H1 (cell line): ENCODE results near the gene CROCC2. TPM values are rescaled to one million over a fixed set of nuclear protein-coding genes. Genes with fewer than 3 reads are reported as not detected.

Source experiments
- CTCF ChIA-PET: fragments of 300-600 bp; sonication (Branson Sonifier 250); formaldehyde crosslinking; loops from one replicate; lab custom pipeline; 2021; ENCODE audit not compliant: partially characterized antibody; lab: Charles Lee
- POLR2A ChIA-PET: fragments of 300-600 bp; sonication (Branson Sonifier 250); formaldehyde crosslinking; loops from one replicate; lab custom pipeline; 2021; ENCODE audit warnings: inconsistent platforms; ENCODE audit not compliant: partially characterized antibody; lab: Charles Lee
- DNase-seq, 2 experiments: peaks; one replicate each; pipeline versions ENCODE4 v3.0.0 to v3.0.0-alpha.2; 2010 to 2022; ENCODE audit warnings: low spot score in 2 of 2, low read depth in 1 of 2, mixed read lengths in 1 of 2
- FAIRE-seq: peaks from 2 replicates; lab custom pipeline; 2011; peaks lifted over from hg19 to GRCh38; lab: Jason Lieb, UNC
- H2AFZ ChIP-seq: 2 replicates; pipeline ENCODE4 v1.8.1; 2012; ENCODE audit warnings: low read length, inconsistent platforms
- H2AK5ac ChIP-seq: 2 replicates; pipeline ENCODE4 v1.6.1; 2013; ENCODE audit warnings: low read depth, low read length
- H2BK120ac ChIP-seq: replicated peaks from 2 replicates; pipeline ENCODE3; 2013; ENCODE audit warnings: low read depth, low read length, inconsistent platforms
- H2BK12ac ChIP-seq: 2 replicates; pipeline ENCODE4 v1.6.1; 2013; ENCODE audit warnings: low read depth, low read length
- H2BK15ac ChIP-seq: 2 replicates; pipeline ENCODE4 v1.6.1; 2013; ENCODE audit warnings: low read length
- H2BK20ac ChIP-seq: 2 replicates; pipeline ENCODE4 v1.6.1; 2013; ENCODE audit warnings: low read length
- H2BK5ac ChIP-seq: 2 replicates; pipeline ENCODE4 v1.6.1; 2013; ENCODE audit warnings: low read depth, low read length
- H3K14ac ChIP-seq: 2 replicates; pipeline ENCODE4 v1.6.1; 2013; ENCODE audit warnings: inconsistent platforms; ENCODE audit not compliant: insufficient read length
- H3K18ac ChIP-seq: 2 replicates; pipeline ENCODE4 v1.6.1; 2013; ENCODE audit warnings: low read length; ENCODE audit errors: extremely low read depth
- H3K23ac ChIP-seq: 2 replicates; pipeline ENCODE4 v1.6.1; 2013; ENCODE audit warnings: inconsistent platforms; ENCODE audit not compliant: insufficient read length
- H3K23me2 ChIP-seq: 2 replicates; pipeline ENCODE4 v1.6.1; 2013; ENCODE audit warnings: low read depth, low read length
- H3K27ac ChIP-seq: 2 replicates; pipeline ENCODE4 v1.6.1; 2011; ENCODE audit warnings: low read depth, low read length, inconsistent platforms
- H3K27me3 ChIP-seq, 4 experiments: replicated peaks in 1 of 4; 1 replicate in 1 of 4; 2 replicates in 3 of 4; pipeline versions ENCODE4 v1.6.1 to v1.8.1; 2011 to 2013; ENCODE audit warnings: low read length in 3 of 4, mild to moderate bottlenecking in 3 of 4, inconsistent platforms in 2 of 4, mixed read lengths in 2 of 4, moderate library complexity in 1 of 4; ENCODE audit not compliant: control insufficient read depth in 3 of 4, insufficient read depth in 3 of 4; ENCODE audit errors: extremely low read depth in 1 of 4
- H3K36me3 ChIP-seq, 4 experiments: 2 replicates each; pipeline versions ENCODE4 v1.6.1 to v1.8.1; 2011 to 2013; ENCODE audit warnings: mild to moderate bottlenecking in 4 of 4, low read length in 3 of 4, moderate library complexity in 2 of 4, control low read depth in 1 of 4, inconsistent platforms in 1 of 4; ENCODE audit not compliant: insufficient read depth in 4 of 4, control insufficient read depth in 2 of 4
- H3K4ac ChIP-seq: replicated peaks from 2 replicates; pipeline ENCODE3; 2013; ENCODE audit warnings: low read length, low read depth, mixed read lengths, inconsistent platforms; ENCODE audit not compliant: insufficient read length
- H3K4me1 ChIP-seq, 4 experiments: replicated peaks in 1 of 4; 1 replicate in 1 of 4; 2 replicates in 3 of 4; pipeline versions ENCODE4 v1.6.1 to v1.8.1; 2011 to 2013; ENCODE audit warnings: low read length in 3 of 4, inconsistent platforms in 2 of 4, mixed read lengths in 1 of 4; ENCODE audit not compliant: insufficient read depth in 4 of 4, control insufficient read depth in 3 of 4
- H3K4me2 ChIP-seq, 2 experiments: 2 replicates each; pipeline versions ENCODE4 v1.6.1 to v1.8.1; 2011 to 2013; ENCODE audit warnings: low read depth in 2 of 2, low read length in 2 of 2, control low read depth in 1 of 2, inconsistent platforms in 1 of 2, mild to moderate bottlenecking in 1 of 2; ENCODE audit not compliant: insufficient read depth in 1 of 2
- H3K4me3 ChIP-seq, 4 experiments: fragments of 200-600, 300-600 bp in 1 of 4; sonication (generic), shearing (Covaris generic), sonication (Bioruptor Twin) in 1 of 4; 2 replicates each; pipeline versions ENCODE4 v1.5.1 to v1.8.1; 2011 to 2016; ENCODE audit warnings: low read length in 4 of 4, low read depth in 3 of 4, control low read depth in 2 of 4, inconsistent platforms in 2 of 4, mild to moderate bottlenecking in 2 of 4, mixed read lengths in 1 of 4, moderate library complexity in 1 of 4; ENCODE audit not compliant: insufficient read depth in 2 of 4; ENCODE audit errors: extremely low read depth in 1 of 4
- H3K56ac ChIP-seq: replicated peaks from 2 replicates; pipeline ENCODE3; 2013; ENCODE audit warnings: low read depth, mild to moderate bottlenecking, mixed read lengths, low read length, inconsistent platforms; ENCODE audit not compliant: insufficient read length
- H3K79me1 ChIP-seq: 2 replicates; pipeline ENCODE4 v1.6.1; 2013; ENCODE audit warnings: low read depth, low read length, control low read depth
- H3K79me2 ChIP-seq, 2 experiments: 2 replicates each; pipeline versions ENCODE4 v1.6.1 to v1.8.1; 2012 to 2013; ENCODE audit warnings: low read length in 2 of 2, mild to moderate bottlenecking in 2 of 2, inconsistent platforms in 1 of 2; ENCODE audit not compliant: insufficient read depth in 2 of 2, control insufficient read depth in 1 of 2
- H3K9ac ChIP-seq, 4 experiments: replicated peaks in 1 of 4; 1 replicate in 1 of 4; 2 replicates in 3 of 4; pipeline versions ENCODE4 v1.6.1 to v1.8.1; 2011 to 2013; ENCODE audit warnings: low read depth in 3 of 4, low read length in 3 of 4, control low read depth in 2 of 4, mild to moderate bottlenecking in 2 of 4, moderate library complexity in 2 of 4, inconsistent platforms in 1 of 4; ENCODE audit errors: extremely low read depth in 1 of 4
- H3K9me3 ChIP-seq, 2 experiments: 2 replicates each; pipeline versions ENCODE4 v1.6.1 to v1.8.1; 2012 to 2013; ENCODE audit warnings: mild to moderate bottlenecking in 2 of 2, moderate library complexity in 2 of 2, control low read depth in 1 of 2, inconsistent platforms in 1 of 2, low read depth in 1 of 2, low read length in 1 of 2, mixed read lengths in 1 of 2; ENCODE audit not compliant: insufficient read depth in 2 of 2
- H4K20me1 ChIP-seq, 2 experiments: replicated peaks in 1 of 2; 2 replicates each; pipeline versions ENCODE3 to v1.8.1; 2011 to 2013; ENCODE audit warnings: inconsistent platforms in 2 of 2, low read length in 2 of 2, mild to moderate bottlenecking in 1 of 2; ENCODE audit not compliant: insufficient read depth in 2 of 2, control insufficient read depth in 1 of 2
- H4K5ac ChIP-seq: 2 replicates; pipeline ENCODE4 v1.6.1; 2013; ENCODE audit warnings: low read length, low read depth, mixed read lengths, inconsistent platforms; ENCODE audit not compliant: insufficient read length
- H4K8ac ChIP-seq: 2 replicates; pipeline ENCODE4 v1.8.0; 2013; ENCODE audit warnings: mild to moderate bottlenecking, moderate library complexity, low read length, inconsistent platforms; ENCODE audit not compliant: insufficient read depth; ENCODE audit errors: extremely low read depth
- H4K91ac ChIP-seq: replicated peaks from 2 replicates; pipeline ENCODE3; 2013; ENCODE audit warnings: low read length, mixed read lengths, inconsistent platforms; ENCODE audit not compliant: insufficient read length
- TCF12 ChIP-seq: IDR thresholded peaks from 2 replicates; pipeline ENCODE4 v1.6.1; 2011; ENCODE audit warnings: low read depth, mild to moderate bottlenecking, low read length
- TEAD4 ChIP-seq: IDR thresholded peaks from 2 replicates; pipeline ENCODE4 v1.6.1; 2012; ENCODE audit warnings: low read depth, low read length, inconsistent platforms, mixed read lengths
- WGBS, 2 experiments: shearing (Covaris generic) in 1 of 2; methylation state at CpG; one replicate each; pipeline versions ENCODE4 v1.1.6 to v1.1.7; 2013 to 2015; ENCODE audit warnings: low lambda C conversion rate in 2 of 2, mixed read lengths in 2 of 2, inconsistent platforms in 1 of 2, low coverage in 1 of 2, missing lambda C conversion rate in 1 of 2; ENCODE audit not compliant: insufficient replicate concordance in 2 of 2, insufficient coverage in 1 of 2, insufficient read length in 1 of 2; ENCODE audit errors: extremely low coverage in 1 of 2, missing lambda C conversion rate in 1 of 2; 5-methylcytosine and 5-hydroxymethylcytosine counted together
- polyA plus RNA-seq, 7 experiments: library from polyadenylated mRNA; depleted of rRNA in 3 of 7; stranded (reverse) in 5 of 7; unstranded in 2 of 7; fragments of >200 nt in 5 of 7; fragments of 200-250 nt in 2 of 7; gene quantifications; 1 replicate in 5 of 7; 2 replicates in 1 of 7; 4 replicates in 1 of 7; pipeline versions ENCODE4 v1.2.1 to v1.2.3, GENCODE V29; 2011 to 2013; ENCODE audit warnings: missing spikeins in 2 of 7, mixed read lengths in 2 of 7
- total RNA-seq: library from RNA; stranded (reverse); fragmentation: NEBNext Ultra II Directional; extraction: Animal tissue kit (Norgen Biotek cat#: 25700); gene quantifications from 2 replicates; pipeline ENCODE4 v1.2.1, GENCODE V29; 2021
- TF ChIP-seq, protein P1 (sequence below): IDR thresholded peaks from 2 replicates; pipeline ENCODE4 v1.6.1; 2012; ENCODE audit warnings: inconsistent platforms
- TF ChIP-seq, protein P2 (sequence below): IDR thresholded peaks from 2 replicates; pipeline ENCODE4 v1.6.1; 2012; ENCODE audit warnings: inconsistent platforms

Gene CROCC2
- total and polyA plus RNA-seq, 2 of the 8 experiments (the other 6 are each of a cell fraction or from before 2014, with no cell fraction given) = not detected

DNA sequence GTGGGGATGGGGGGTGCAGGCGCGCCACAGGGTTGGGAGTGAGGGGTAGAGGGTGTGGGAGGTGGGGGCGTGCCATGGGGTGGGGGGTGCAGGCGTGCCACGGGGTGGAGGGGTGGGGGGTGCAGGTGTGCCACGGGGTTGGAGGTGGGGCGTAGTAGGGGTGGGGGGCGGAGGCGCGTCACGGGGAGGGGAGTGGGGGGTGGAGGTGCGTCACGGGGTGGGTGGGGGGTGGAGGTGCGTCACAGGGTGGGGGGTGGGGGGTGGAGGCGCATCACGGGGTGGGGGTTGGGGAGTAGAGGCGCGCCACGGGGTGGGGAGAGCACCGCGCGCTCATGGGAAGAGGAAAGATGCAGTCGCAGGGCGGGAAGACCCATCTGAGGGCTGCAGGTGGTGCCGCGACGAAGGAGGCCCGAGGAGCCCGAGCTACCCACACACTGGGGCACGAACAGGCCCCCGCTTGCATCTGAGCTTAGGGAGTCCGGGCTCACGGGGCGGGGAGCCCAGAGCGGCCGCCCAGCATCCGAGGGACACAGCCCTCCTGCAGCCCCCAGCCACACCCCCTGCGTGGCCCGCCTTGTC, 129.8 kb downstream of the CROCC2 start:
- Histone ChIP-seq H2AFZ (0 out of 2 replicates have a peak overlapping the region, but pooled peaks have one; percentile 25), H3K9me3 (no peaks in the 10 kb centered on the region), H2BK5ac (no peak overlapping the region), H3K23ac (no peak overlapping the region), H3K14ac (no peak overlapping the region), H4K8ac (no peak overlapping the region), H3K9ac (no peak overlapping the region; a peak in 1 of 7 replicates), H3K79me1 (no peaks in the 10 kb centered on the region), H3K27me3 (peaks cover 0 to 33% (median 19%) of the 10 kb centered on the region in 4 experiments; a peak in 4 of 7 replicates), H3K56ac (no peak overlapping the region), H3K4ac (no peak overlapping the region), H2BK120ac (no peak overlapping the region), H2BK15ac (peak overlapping the region; percentile 53; the same call in 1 of the 2 replicates), H3K23me2 (peaks cover 9% of the 10 kb centered on the region; the same call in 1 of the 2 replicates), H4K20me1 (no peaks in the 10 kb centered on the region), H3K4me3 (peak overlapping the region; percentile 25 to 69 (median 44)), H3K27ac (no peak overlapping the region), H2BK12ac (no peak overlapping the region), H4K5ac (no peak overlapping the region), H3K4me1 (peaks cover 0 to 16% (median 8%) of the 10 kb centered on the region in 4 experiments; a peak in 6 of 7 replicates), H3K4me2 (peak overlapping the region; percentile 58 to 87), H3K18ac (no peak overlapping the region; the same call in 1 of the 2 replicates), H3K36me3 (no peaks in the 10 kb centered on the region), H3K79me2 (no peaks in the 10 kb centered on the region), H2BK20ac (no peak overlapping the region), H2AK5ac (no peak overlapping the region), H4K91ac (no peak overlapping the region)
- 0% methylated on average over 6 of the region's 39 CpGs; no CpG with 5 or more reads in 1 of the 2 experiments for WGBS, 2 experiments
- no peak for TF ChIP-seq TEAD4
- TF ChIP-seq, protein P1, sequence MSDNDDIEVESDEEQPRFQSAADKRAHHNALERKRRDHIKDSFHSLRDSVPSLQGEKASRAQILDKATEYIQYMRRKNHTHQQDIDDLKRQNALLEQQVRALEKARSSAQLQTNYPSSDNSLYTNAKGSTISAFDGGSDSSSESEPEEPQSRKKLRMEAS = peak; percentile 92
- no peak for TF ChIP-seq TCF12
- TF ChIP-seq, protein P2, sequence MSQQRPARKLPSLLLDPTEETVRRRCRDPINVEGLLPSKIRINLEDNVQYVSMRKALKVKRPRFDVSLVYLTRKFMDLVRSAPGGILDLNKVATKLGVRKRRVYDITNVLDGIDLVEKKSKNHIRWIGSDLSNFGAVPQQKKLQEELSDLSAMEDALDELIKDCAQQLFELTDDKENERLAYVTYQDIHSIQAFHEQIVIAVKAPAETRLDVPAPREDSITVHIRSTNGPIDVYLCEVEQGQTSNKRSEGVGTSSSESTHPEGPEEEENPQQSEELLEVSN = peak; percentile 98
- FAIRE-seq = no peak
- CTCF ChIA-PET = no interaction called here
- POLR2A ChIA-PET = no interaction called here
- no peak for DNase-seq
